IMR-90 (cell line): ENCODE measurements around the gene NOMO2. TPM values are rescaled to one million over a fixed set of nuclear protein-coding genes. Genes with fewer than 3 reads are reported as not detected.
"Not testable (repeated sequence)": the region's sequence is repeated elsewhere in the genome, so short reads cannot be mapped to it uniquely, and the experiment has no call there.

Experiments used
- ATAC-seq: fragments of 200-7000 bp; cut with Tn5 transposase; 2 replicates; pipeline ENCODE4 v1.9.1; 2020; ENCODE audit warnings: low read depth, mild to moderate bottlenecking, moderate library complexity
- BruUV-seq: library from RNA; stranded (reverse); fragments of 400-500 nt; replicated peaks from 2 replicates; lab custom pipeline; 2021; lab: Mats Ljungman, UMichigan
- CTCF ChIA-PET: fragments of 300-600 bp; formaldehyde crosslinking; extraction: SDS; loops from one replicate; lab custom pipeline; 2021; ENCODE audit warnings: antibody characterized with exemption; lab: Yijun Ruan, JAX
- POLR2A ChIA-PET: fragments of 300-600 bp; sonication (Branson Sonifier 250); formaldehyde crosslinking; loops from one replicate; lab custom pipeline; 2022; ENCODE audit warnings: antibody characterized with exemption; ENCODE audit not compliant: unreplicated experiment; lab: Charles Lee
- DNase-seq: peaks from one replicate; pipeline ENCODE4 v3.0.0; 2013
- H2AFZ ChIP-seq: replicated peaks from 2 replicates; pipeline ENCODE3; 2013; ENCODE audit warnings: low read length, mild to moderate bottlenecking; ENCODE audit not compliant: poor library complexity
- H2AK5ac ChIP-seq: 2 replicates; pipeline ENCODE4 v1.6.1; 2013; ENCODE audit warnings: low read depth, low read length, inconsistent platforms
- H2AK9ac ChIP-seq: replicated peaks from 2 replicates; pipeline ENCODE3; 2013; ENCODE audit warnings: mild to moderate bottlenecking, low read depth, low read length, moderate library complexity; ENCODE audit not compliant: poor library complexity
- H2BK120ac ChIP-seq: 2 replicates; pipeline ENCODE4 v1.6.1; 2013; ENCODE audit warnings: low read depth, low read length, inconsistent platforms
- H2BK15ac ChIP-seq: 3 replicates; pipeline ENCODE4 v1.6.1; 2013; ENCODE audit warnings: low read depth, low read length, inconsistent platforms
- H2BK20ac ChIP-seq: 2 replicates; pipeline ENCODE4 v1.6.1; 2013; ENCODE audit warnings: low read depth, mild to moderate bottlenecking, inconsistent platforms, low read length, moderate library complexity
- H2BK5ac ChIP-seq: 2 replicates; pipeline ENCODE4 v1.6.1; 2013; ENCODE audit warnings: mild to moderate bottlenecking, low read depth, low read length, inconsistent platforms; ENCODE audit not compliant: poor library complexity, severe bottlenecking
- H3K14ac ChIP-seq: replicated peaks from 2 replicates; pipeline ENCODE4 v1.6.1; 2013; ENCODE audit warnings: low read depth, low read length, inconsistent platforms
- H3K18ac ChIP-seq: 2 replicates; pipeline ENCODE4 v1.6.1; 2013; ENCODE audit warnings: low read depth, low read length, control low read depth
- H3K23ac ChIP-seq: 2 replicates; pipeline ENCODE4 v1.6.1; 2013; ENCODE audit warnings: low read depth, low read length, inconsistent platforms
- H3K27ac ChIP-seq: 2 replicates; pipeline ENCODE4 v1.5.1; 2013; ENCODE audit warnings: mild to moderate bottlenecking, control low read depth, low read length; ENCODE audit not compliant: insufficient read depth
- H3K27me3 ChIP-seq: 2 replicates; pipeline ENCODE4 v1.6.1; 2013; ENCODE audit warnings: low read length; ENCODE audit not compliant: control insufficient read depth, insufficient read depth
- H3K36me3 ChIP-seq: 2 replicates; pipeline ENCODE4 v1.6.1; 2013; ENCODE audit warnings: low read length, mixed read lengths; ENCODE audit not compliant: control insufficient read depth, insufficient read depth
- H3K4ac ChIP-seq: 2 replicates; pipeline ENCODE4 v1.6.1; 2013; ENCODE audit warnings: low read depth, low read length, inconsistent platforms
- H3K4me1 ChIP-seq: 2 replicates; pipeline ENCODE4 v1.6.1; 2013; ENCODE audit warnings: low read length, mixed read lengths; ENCODE audit not compliant: control insufficient read depth, insufficient read depth
- H3K4me2 ChIP-seq: 2 replicates; pipeline ENCODE4 v1.6.1; 2013; ENCODE audit warnings: low read depth, mild to moderate bottlenecking, control low read depth, low read length, moderate library complexity
- H3K4me3 ChIP-seq: 2 replicates; pipeline ENCODE4 v1.5.1; 2013; ENCODE audit warnings: low read depth, mild to moderate bottlenecking, control low read depth, low read length, moderate library complexity; ENCODE audit not compliant: insufficient read depth
- H3K56ac ChIP-seq: 2 replicates; pipeline ENCODE4 v1.6.1; 2013; ENCODE audit warnings: low read length, inconsistent platforms; ENCODE audit not compliant: insufficient read depth; ENCODE audit errors: extremely low read depth
- H3K79me1 ChIP-seq, 2 experiments: 2 replicates each; pipeline ENCODE4 v1.6.1; 2013; ENCODE audit warnings: low read length in 2 of 2, inconsistent platforms in 1 of 2, low read depth in 1 of 2
- H3K9ac ChIP-seq: 2 replicates; pipeline ENCODE4 v1.6.1; 2013; ENCODE audit warnings: low read depth, low read length, control low read depth
- H3K9me1 ChIP-seq: 2 replicates; pipeline ENCODE4 v1.6.1; 2013; ENCODE audit warnings: low read length, inconsistent platforms; ENCODE audit not compliant: insufficient read depth
- H3K9me3 ChIP-seq: 2 replicates; pipeline ENCODE4 v1.6.1; 2013; ENCODE audit warnings: low read length; ENCODE audit not compliant: control insufficient read depth, insufficient read depth
- H4K20me1 ChIP-seq: 2 replicates; pipeline ENCODE4 v1.6.1; 2013; ENCODE audit warnings: low read length, inconsistent platforms; ENCODE audit not compliant: insufficient read depth
- H4K5ac ChIP-seq: 2 replicates; pipeline ENCODE4 v1.6.1; 2013; ENCODE audit warnings: mild to moderate bottlenecking, low read depth, low read length, control low read depth
- H4K8ac ChIP-seq, 2 experiments: 2 replicates each; pipeline ENCODE4 v1.6.1; 2013; ENCODE audit warnings: low read depth in 2 of 2, low read length in 2 of 2, control low read depth in 1 of 2, inconsistent platforms in 1 of 2
- H4K91ac ChIP-seq: 2 replicates; pipeline ENCODE4 v1.6.1; 2013; ENCODE audit warnings: low read depth, low read length, inconsistent platforms; ENCODE audit not compliant: insufficient read depth
- WGBS, 2 experiments: methylation state at CpG; one replicate each; pipeline versions ENCODE4 v1.1.5 to v1.1.7; 2013; ENCODE audit warnings: missing lambda C conversion rate in 2 of 2; ENCODE audit not compliant: insufficient read length in 1 of 2; ENCODE audit errors: extremely low coverage in 2 of 2; 5-methylcytosine and 5-hydroxymethylcytosine counted together
- dilution Hi-C: fragments of 300-500 bp; cut with HindIII; formaldehyde crosslinking; loops from one replicate; pipeline ENCODE4 v1.14.3; 2018; ENCODE audit warnings: low sequenced_read_pairs; ENCODE audit not compliant: unreplicated experiment
- in situ Hi-C: fragments of 300-500 bp; cut with MboI; formaldehyde crosslinking; loops from 3 replicates; pipeline ENCODE4 v1.14.3; 2019; ENCODE audit warnings: low sequenced_read_pairs, inconsistent platforms, mixed read lengths
- intact Hi-C: fragments of 100-400 bp; cut with micrococcal nuclease; formaldehyde crosslinking; loops from 2 replicates; pipeline ENCODE4 v1.10.0; 2022
- polyA plus RNA-seq, 3 experiments: library from polyadenylated mRNA; depleted of rRNA; stranded (reverse); fragments of >200 nt; gene quantifications; 2 replicates each; pipeline ENCODE4 v1.2.3, GENCODE V29; 2012; ENCODE audit warnings: low replicate concordance in 1 of 3
- total RNA-seq: library from RNA; depleted of rRNA; stranded (reverse); fragments of >200 nt; gene quantifications from 2 replicates; pipeline ENCODE4 v1.2.3, GENCODE V29; 2012

Gene NOMO2
- total and polyA plus RNA-seq, 2 of the 4 experiments (the other 2 are of a cell fraction), result 103 to 184 TPM

- H2AFZ ChIP-seq, BruUV-seq, H4K8ac ChIP-seq, H2BK120ac ChIP-seq, H4K91ac ChIP-seq, POLR2A ChIA-PET, H3K4me1 ChIP-seq, DNase-seq, H3K27me3 ChIP-seq, CTCF ChIA-PET, ATAC-seq, H3K14ac ChIP-seq, H3K18ac ChIP-seq, H4K20me1 ChIP-seq, H3K4ac ChIP-seq, H3K79me1 ChIP-seq, H2AK5ac ChIP-seq, in situ Hi-C loops, dilution Hi-C loops, H3K56ac ChIP-seq, H2AK9ac ChIP-seq, H2BK15ac ChIP-seq, H4K5ac ChIP-seq, H3K36me3 ChIP-seq, H2BK5ac ChIP-seq, H3K27ac ChIP-seq, intact Hi-C loops, H3K23ac ChIP-seq, H2BK20ac ChIP-seq, H3K9me3 ChIP-seq, H3K9me1 ChIP-seq: not testable (repeated sequence)
- H3K9ac ChIP-seq, result peak overlapping the region; percentile 60; the same call in 1 of the 2 replicates
- no CpG with 5 or more reads among the region's 16 CpGs for WGBS, 2 experiments
- H3K4me2 ChIP-seq, result peak overlapping the region; percentile 83
- peak overlapping the region; percentile 45; the same call in 1 of the 2 replicates for H3K4me3 ChIP-seq
Measured at GRCh38 chr16:18560416-18561220, 1.3 kb downstream of the NOMO2 start.

GRCh38 chr16:18553671-18554070 is 8.2 kb downstream of the NOMO2 start:
- H3K56ac ChIP-seq, H2AK9ac ChIP-seq, DNase-seq, H3K4me1 ChIP-seq, H4K5ac ChIP-seq, H3K36me3 ChIP-seq, H2AFZ ChIP-seq, H2BK5ac ChIP-seq, H2BK120ac ChIP-seq, H3K18ac ChIP-seq, H3K27ac ChIP-seq, POLR2A ChIA-PET, H2AK5ac ChIP-seq, H3K4me2 ChIP-seq, H3K14ac ChIP-seq, H3K79me1 ChIP-seq, H2BK15ac ChIP-seq, in situ Hi-C loops, CTCF ChIA-PET, BruUV-seq, H3K4ac ChIP-seq, intact Hi-C loops, dilution Hi-C loops, H3K4me3 ChIP-seq, H3K9me1 ChIP-seq, H2BK20ac ChIP-seq, H4K91ac ChIP-seq, H3K27me3 ChIP-seq, H3K9me3 ChIP-seq, H4K20me1 ChIP-seq, H3K23ac ChIP-seq, H4K8ac ChIP-seq, ATAC-seq, H3K9ac ChIP-seq: not testable (repeated sequence)
- no CpG with 5 or more reads among the region's 5 CpGs for WGBS, 2 experiments
